OCI-LY7 (cell line): Measurements from ENCODE around the gene ADD2. TPM values are rescaled to one million over a fixed set of nuclear protein-coding genes. Genes with fewer than 3 reads are reported as not detected.

ENCODE experiments used
- BruUV-seq: library from RNA; stranded (reverse); fragments of 400-500 nt; replicated peaks from 2 replicates; lab custom pipeline; 2021; lab: Mats Ljungman, UMichigan
- CTCF ChIA-PET: fragments of 300-600 bp; sonication (Branson Sonifier 250); formaldehyde crosslinking; loops from one replicate; lab custom pipeline; 2022; ENCODE audit warnings: antibody characterized with exemption; ENCODE audit not compliant: unreplicated experiment; lab: Charles Lee
- POLR2A ChIA-PET: fragments of 300-600 bp; sonication (Branson Sonifier 250); formaldehyde crosslinking; loops from one replicate; lab custom pipeline; 2022; ENCODE audit warnings: antibody characterized with exemption; lab: Charles Lee
- DNase-seq: peaks from one replicate; pipeline ENCODE4 v3.0.0-alpha.2; 2015; ENCODE audit warnings: low spot score
- H2AFZ ChIP-seq: fragments of 200-600 bp; sonication (generic), shearing (Covaris generic); 2 replicates; pipeline ENCODE4 v1.6.1; 2014; ENCODE audit warnings: mild to moderate bottlenecking, antibody characterized with exemption, low read length, moderate library complexity
- H3K27ac ChIP-seq: fragments of 200-600 bp; sonication (generic); 2 replicates; pipeline ENCODE4 v1.5.1; 2014; ENCODE audit warnings: mixed run types, low read depth, mild to moderate bottlenecking, moderate library complexity, low read length, inconsistent platforms; ENCODE audit not compliant: poor library complexity, severe bottlenecking
- H3K36me3 ChIP-seq: fragments of 200-600 bp; sonication (generic); 2 replicates; pipeline ENCODE4 v1.6.1; 2014; ENCODE audit warnings: mild to moderate bottlenecking, antibody characterized with exemption, low read length, moderate library complexity, mixed read lengths; ENCODE audit not compliant: insufficient read depth
- H3K4me1 ChIP-seq: fragments of 200-600 bp; sonication (generic); 2 replicates; pipeline ENCODE4 v1.5.1; 2014; ENCODE audit warnings: mild to moderate bottlenecking, low read length; ENCODE audit not compliant: insufficient read depth, poor library complexity, severe bottlenecking
- H3K4me2 ChIP-seq: fragments of 200-600 bp; sonication (generic); 2 replicates; pipeline ENCODE4 v1.6.1; 2014; ENCODE audit warnings: mild to moderate bottlenecking, low read length
- H3K4me3 ChIP-seq: fragments of 200-600 bp; sonication (generic); 2 replicates; pipeline ENCODE4 v1.5.1; 2014; ENCODE audit warnings: mild to moderate bottlenecking, low read depth, low read length; ENCODE audit not compliant: poor library complexity, severe bottlenecking
- H3K79me2 ChIP-seq: fragments of 200-600 bp; sonication (generic); 2 replicates; pipeline ENCODE4 v1.6.1; 2016; ENCODE audit warnings: low read depth, mild to moderate bottlenecking, low read length, moderate library complexity, mixed read lengths; ENCODE audit not compliant: insufficient read depth
- H3K9me2 ChIP-seq: fragments of 200-600 bp; sonication (generic); 2 replicates; pipeline ENCODE4 v1.6.1; 2016; ENCODE audit warnings: mild to moderate bottlenecking, low read length, mixed read lengths; ENCODE audit not compliant: insufficient read depth
- H3K9me3 ChIP-seq: fragments of 200-600 bp; sonication (generic); 2 replicates; pipeline ENCODE4 v1.6.1; 2014; ENCODE audit warnings: mild to moderate bottlenecking, mixed run types, low read length, mixed read lengths
- H4K20me1 ChIP-seq: fragments of 200-600 bp; sonication (generic); 2 replicates; pipeline ENCODE4 v1.6.1; 2014; ENCODE audit warnings: mild to moderate bottlenecking, antibody characterized with exemption, low read length, moderate library complexity, mixed read lengths; ENCODE audit not compliant: insufficient read depth
- CTCF ChIP-seq: fragments of 200-600 bp; sonication (generic); conservative IDR thresholded peaks from 2 replicates; pipeline ENCODE4 v1.5.1; 2014; ENCODE audit warnings: mild to moderate bottlenecking, antibody characterized with exemption, low read length, moderate library complexity, mixed read lengths
- EZH2phosphoT487 ChIP-seq: fragments of 200-600 bp; sonication (generic); IDR thresholded peaks from 2 replicates; pipeline ENCODE4 v1.6.1; 2018; ENCODE audit warnings: low read depth, borderline replicate concordance, mild to moderate bottlenecking, mixed run types, antibody characterized with exemption, low read length, moderate library complexity, mixed read lengths
- intact Hi-C: fragments of 100-400 bp; cut with micrococcal nuclease; formaldehyde crosslinking; loops from one replicate; pipeline ENCODE4 v1.10.0; 2022; ENCODE audit not compliant: unreplicated experiment
- total RNA-seq, 2 experiments: library from RNA; depleted of rRNA in 1 of 2; stranded (reverse); fragments of >200 nt in 1 of 2; shearing (Covaris generic) in 1 of 2; gene quantifications; 2 replicates each; pipeline ENCODE4 v1.2.3, GENCODE V29; 2014 to 2022

The ADD2 gene
- total RNA-seq, 2 experiments from 2014 or later = not detected

- Histone ChIP-seq H2AFZ (no peak overlapping the region), H3K4me3 (no peak overlapping the region), H3K36me3 (no peaks in the 10 kb centered on the region), H3K27ac (no peak overlapping the region), H3K4me1 (no peaks in the 10 kb centered on the region), H3K9me3 (no peaks in the 10 kb centered on the region), H4K20me1 (no peaks in the 10 kb centered on the region), H3K9me2 (no peaks in the 10 kb centered on the region), H3K79me2 (no peaks in the 10 kb centered on the region), H3K4me2 (no peak overlapping the region)
- intact Hi-C loops = no loop called here
- ChIA-PET CTCF (no interaction called here), POLR2A (no interaction called here)
- TF ChIP-seq CTCF (no peak), EZH2phosphoT487 (no peak)
- DNase-seq = no peak
- no TSS peak for BruUV-seq
Observed at GRCh38 chr2:70687461-70687795, 80.6 kb downstream of the ADD2 start.

DNA sequence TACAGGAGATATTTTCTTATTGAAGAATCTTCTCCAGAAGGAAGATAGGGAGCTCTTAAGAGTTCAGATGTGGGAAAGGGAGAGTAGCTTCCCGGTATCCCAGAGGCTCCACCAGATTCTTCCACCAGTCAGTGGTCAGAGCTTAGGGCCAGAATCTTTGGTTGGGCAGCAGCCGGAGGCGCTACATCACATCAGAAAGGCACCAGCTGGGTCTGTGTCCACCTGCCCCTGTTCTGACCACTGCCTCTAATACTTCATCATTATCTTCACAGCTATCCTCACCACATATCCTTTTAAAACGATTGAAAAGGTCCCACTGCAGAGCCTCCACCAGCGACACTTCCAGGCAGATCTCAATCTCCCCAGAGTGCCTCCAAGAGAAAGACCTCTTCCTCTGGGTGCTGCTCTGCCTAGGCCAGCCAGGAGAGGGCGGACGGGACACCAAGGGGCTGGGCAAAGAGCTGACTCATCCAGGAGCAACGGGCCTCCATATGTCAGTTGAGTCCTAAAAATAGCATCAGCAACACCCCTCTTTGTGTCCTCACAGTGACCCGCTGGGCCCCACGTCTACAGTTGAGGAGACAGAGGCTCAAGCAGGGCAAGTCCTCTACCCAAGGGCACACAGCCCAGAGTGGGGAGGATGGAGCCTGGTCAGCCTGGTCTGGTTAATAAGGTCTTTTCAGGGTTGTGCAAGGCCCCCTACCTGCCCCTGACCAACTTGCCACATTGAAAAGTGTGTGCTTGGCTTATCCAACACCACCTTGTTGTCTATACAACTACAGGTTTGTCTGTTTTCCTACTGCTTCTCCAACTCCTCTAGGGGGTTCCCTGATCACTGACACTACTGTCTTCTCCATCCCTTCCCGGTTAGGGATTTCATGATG is 81.2 kb downstream of the ADD2 start:
- H3K9me2 ChIP-seq = no peaks in the 10 kb centered on the region
- intact Hi-C loops = no loop called here
- H4K20me1 ChIP-seq = no peaks in the 10 kb centered on the region
- TF ChIP-seq EZH2phosphoT487 = no peak
- TF ChIP-seq CTCF = 0 out of 2 replicates have a peak, but pooled peaks have one; percentile 25
- no peak overlapping the region for H3K27ac ChIP-seq
- no peak overlapping the region for H3K4me3 ChIP-seq
- H3K4me2 ChIP-seq = no peak overlapping the region
- no peaks in the 10 kb centered on the region for H3K9me3 ChIP-seq
- CTCF ChIA-PET = no interaction called here
- no peaks in the 10 kb centered on the region for H3K36me3 ChIP-seq
- H3K4me1 ChIP-seq = no peaks in the 10 kb centered on the region
- no TSS peak for BruUV-seq
- H2AFZ ChIP-seq = no peak overlapping the region
- peak; percentile 3 for DNase-seq
- H3K79me2 ChIP-seq = no peaks in the 10 kb centered on the region
- POLR2A ChIA-PET = no interaction called here

- Histone ChIP-seq H3K4me1 (no peaks in the 10 kb centered on the region), H2AFZ (no peak overlapping the region), H3K4me3 (no peak overlapping the region), H3K4me2 (no peak overlapping the region), H3K9me3 (no peaks in the 10 kb centered on the region), H3K36me3 (no peaks in the 10 kb centered on the region), H3K79me2 (no peaks in the 10 kb centered on the region), H4K20me1 (no peaks in the 10 kb centered on the region), H3K27ac (no peak overlapping the region), H3K9me2 (no peaks in the 10 kb centered on the region)
- intact Hi-C loops = no loop called here
- CTCF ChIA-PET = no interaction called here
- no TSS peak for BruUV-seq
- DNase-seq = no peak
- TF ChIP-seq EZH2phosphoT487 (no peak), CTCF (no peak)
- POLR2A ChIA-PET = no interaction called here
Observed at GRCh38 chr2:70685771-70686171, 82.2 kb downstream of the ADD2 start.
